ENCODE results near the gene VPREB3. TPM values are rescaled to one million over a fixed set of nuclear protein-coding genes. Genes with fewer than 3 reads are reported as not detected.

VPREB3 gene
- total RNA-seq, 1 experiment from 2014 or later: 2.4 TPM

GRCh38 chr22:23780146-23780748, 26.0 kb upstream of the VPREB3 start:
- ATAC-seq: no peak
- Histone ChIP-seq H3K4me1 (ENCODE audit: control insufficient read depth in 1 of 2, insufficient read depth in 2 of 2, low read length in 2 of 2) (peaks cover 17 to 32% of the 10 kb centered on the region in 2 experiments), H3K9me2 (ENCODE audit: insufficient read depth) (no peaks in the 10 kb centered on the region), H3K27ac (ENCODE audit: low read depth, low read length) (no peak overlapping the region), H3K9me3 (ENCODE audit: control insufficient read depth in 1 of 2, insufficient read depth in 1 of 2, low read depth in 1 of 2, low read length in 2 of 2) (no peaks in the 10 kb centered on the region), H3K27me3 (ENCODE audit: insufficient read depth, low read length) (no peaks in the 10 kb centered on the region), H3K4me2 (ENCODE audit: low read length) (no peak overlapping the region), H2AFZ (ENCODE audit: low read depth, low read length, poor library complexity, severe bottlenecking) (no peak overlapping the region), H3K79me2 (ENCODE audit: insufficient read depth, low read length) (no peaks in the 10 kb centered on the region), H3K9ac (ENCODE audit: low read length) (no peak overlapping the region), H3K36me3 (ENCODE audit: control insufficient read depth in 1 of 2, insufficient read depth in 2 of 2, low read length in 2 of 2) (no peaks in the 10 kb centered on the region), H3K4me3 (replicated peaks in 1 of 2; ENCODE audit: low read depth in 1 of 2, low read length in 2 of 2) (no peak overlapping the region), H4K20me1 (ENCODE audit: insufficient read depth) (no peaks in the 10 kb centered on the region)
- POLR2A ChIA-PET: no interaction called here
- no peak for DNase-seq (ENCODE audit: low read depth, low spot score)
- no peak for TF ChIP-seq EZH2 (IDR thresholded peaks at IDR 0.05)
- no peak for TF ChIP-seq CBX3 (IDR thresholded peaks at IDR 0.05; ENCODE audit: low read depth)
- no peak for TF ChIP-seq EGR1 (IDR thresholded peaks at IDR 0.05; ENCODE audit: low read depth)
- TF ChIP-seq, protein P1, sequence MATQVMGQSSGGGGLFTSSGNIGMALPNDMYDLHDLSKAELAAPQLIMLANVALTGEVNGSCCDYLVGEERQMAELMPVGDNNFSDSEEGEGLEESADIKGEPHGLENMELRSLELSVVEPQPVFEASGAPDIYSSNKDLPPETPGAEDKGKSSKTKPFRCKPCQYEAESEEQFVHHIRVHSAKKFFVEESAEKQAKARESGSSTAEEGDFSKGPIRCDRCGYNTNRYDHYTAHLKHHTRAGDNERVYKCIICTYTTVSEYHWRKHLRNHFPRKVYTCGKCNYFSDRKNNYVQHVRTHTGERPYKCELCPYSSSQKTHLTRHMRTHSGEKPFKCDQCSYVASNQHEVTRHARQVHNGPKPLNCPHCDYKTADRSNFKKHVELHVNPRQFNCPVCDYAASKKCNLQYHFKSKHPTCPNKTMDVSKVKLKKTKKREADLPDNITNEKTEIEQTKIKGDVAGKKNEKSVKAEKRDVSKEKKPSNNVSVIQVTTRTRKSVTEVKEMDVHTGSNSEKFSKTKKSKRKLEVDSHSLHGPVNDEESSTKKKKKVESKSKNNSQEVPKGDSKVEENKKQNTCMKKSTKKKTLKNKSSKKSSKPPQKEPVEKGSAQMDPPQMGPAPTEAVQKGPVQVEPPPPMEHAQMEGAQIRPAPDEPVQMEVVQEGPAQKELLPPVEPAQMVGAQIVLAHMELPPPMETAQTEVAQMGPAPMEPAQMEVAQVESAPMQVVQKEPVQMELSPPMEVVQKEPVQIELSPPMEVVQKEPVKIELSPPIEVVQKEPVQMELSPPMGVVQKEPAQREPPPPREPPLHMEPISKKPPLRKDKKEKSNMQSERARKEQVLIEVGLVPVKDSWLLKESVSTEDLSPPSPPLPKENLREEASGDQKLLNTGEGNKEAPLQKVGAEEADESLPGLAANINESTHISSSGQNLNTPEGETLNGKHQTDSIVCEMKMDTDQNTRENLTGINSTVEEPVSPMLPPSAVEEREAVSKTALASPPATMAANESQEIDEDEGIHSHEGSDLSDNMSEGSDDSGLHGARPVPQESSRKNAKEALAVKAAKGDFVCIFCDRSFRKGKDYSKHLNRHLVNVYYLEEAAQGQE (IDR thresholded peaks at IDR 0.05; ENCODE audit: low read depth): no peak
- no peak for TF ChIP-seq TCF7L2 (IDR thresholded peaks at IDR 0.05; ENCODE audit: borderline replicate concordance, extremely low read depth, insufficient read depth, insufficient read length)
- TF ChIP-seq CEBPB (IDR thresholded peaks at IDR 0.05; ENCODE audit: low read depth): no peak
- TF ChIP-seq, protein P2, sequence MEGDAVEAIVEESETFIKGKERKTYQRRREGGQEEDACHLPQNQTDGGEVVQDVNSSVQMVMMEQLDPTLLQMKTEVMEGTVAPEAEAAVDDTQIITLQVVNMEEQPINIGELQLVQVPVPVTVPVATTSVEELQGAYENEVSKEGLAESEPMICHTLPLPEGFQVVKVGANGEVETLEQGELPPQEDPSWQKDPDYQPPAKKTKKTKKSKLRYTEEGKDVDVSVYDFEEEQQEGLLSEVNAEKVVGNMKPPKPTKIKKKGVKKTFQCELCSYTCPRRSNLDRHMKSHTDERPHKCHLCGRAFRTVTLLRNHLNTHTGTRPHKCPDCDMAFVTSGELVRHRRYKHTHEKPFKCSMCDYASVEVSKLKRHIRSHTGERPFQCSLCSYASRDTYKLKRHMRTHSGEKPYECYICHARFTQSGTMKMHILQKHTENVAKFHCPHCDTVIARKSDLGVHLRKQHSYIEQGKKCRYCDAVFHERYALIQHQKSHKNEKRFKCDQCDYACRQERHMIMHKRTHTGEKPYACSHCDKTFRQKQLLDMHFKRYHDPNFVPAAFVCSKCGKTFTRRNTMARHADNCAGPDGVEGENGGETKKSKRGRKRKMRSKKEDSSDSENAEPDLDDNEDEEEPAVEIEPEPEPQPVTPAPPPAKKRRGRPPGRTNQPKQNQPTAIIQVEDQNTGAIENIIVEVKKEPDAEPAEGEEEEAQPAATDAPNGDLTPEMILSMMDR (IDR thresholded peaks at IDR 0.05 in 2 of 3, conservative IDR thresholded peaks at IDR 0.05 in 1 of 3; ENCODE audit: borderline replicate concordance in 1 of 3, insufficient read depth in 1 of 3, low read depth in 2 of 3, low read length in 2 of 3): no peak
- no peak for TF ChIP-seq RAD21 (IDR thresholded peaks at IDR 0.05; ENCODE audit: low read depth)
- TF ChIP-seq SRF (IDR thresholded peaks at IDR 0.05; ENCODE audit: low read depth): no peak
- no peak for TF ChIP-seq POLR2AphosphoS5 (IDR thresholded peaks at IDR 0.05; ENCODE audit: low read depth, low read length)
- TF ChIP-seq POLR2A (IDR thresholded peaks at IDR 0.05; ENCODE audit: borderline replicate concordance, extremely low read depth, insufficient read depth, insufficient read length): no peak
- TF ChIP-seq JUND (IDR thresholded peaks at IDR 0.05): no peak
- no peak for TF ChIP-seq ZFX (IDR thresholded peaks at IDR 0.05)
- TF ChIP-seq, protein P3, sequence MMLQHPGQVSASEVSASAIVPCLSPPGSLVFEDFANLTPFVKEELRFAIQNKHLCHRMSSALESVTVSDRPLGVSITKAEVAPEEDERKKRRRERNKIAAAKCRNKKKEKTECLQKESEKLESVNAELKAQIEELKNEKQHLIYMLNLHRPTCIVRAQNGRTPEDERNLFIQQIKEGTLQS (IDR thresholded peaks at IDR 0.05): no peak
- TF ChIP-seq SIN3A (IDR thresholded peaks at IDR 0.05; ENCODE audit: low read depth): no peak
- RAD21 ChIA-PET (ENCODE audit: low non-redundant PET in 1 of 2, low total read pairs in 2 of 2, uncharacterized antibody in 2 of 2, unreplicated experiment in 2 of 2): no interaction called here
- CTCF ChIA-PET: no interaction called here
- intact Hi-C loops (cut with micrococcal nuclease): no loop called here
- BruUV-seq (replicated peaks): no TSS peak

Data from HCT116 (cell line).